HUES48 (cell line): Measurements from ENCODE around the gene LAMA5.

Source experiments
- H3K27ac ChIP-seq: one replicate; pipeline ENCODE4 v1.7.0; 2013; ENCODE audit warnings: low read depth, low read length, inconsistent platforms
- H3K27me3 ChIP-seq: 2 replicates; pipeline ENCODE4 v1.6.1; 2013; ENCODE audit warnings: mild to moderate bottlenecking, low read length; ENCODE audit not compliant: control insufficient read depth, insufficient read depth
- H3K36me3 ChIP-seq: 2 replicates; pipeline ENCODE4 v1.6.1; 2013; ENCODE audit warnings: low read length; ENCODE audit not compliant: control insufficient read depth, insufficient read depth
- H3K4me1 ChIP-seq: 2 replicates; pipeline ENCODE4 v1.6.1; 2013; ENCODE audit warnings: mild to moderate bottlenecking, low read length; ENCODE audit not compliant: control insufficient read depth, insufficient read depth
- H3K4me3 ChIP-seq: 2 replicates; pipeline ENCODE4 v1.5.1; 2013; ENCODE audit warnings: mild to moderate bottlenecking, low read depth, low read length
- H3K9ac ChIP-seq: 2 replicates; pipeline ENCODE4 v1.6.1; 2013; ENCODE audit warnings: mild to moderate bottlenecking, low read depth, low read length, moderate library complexity
- H3K9me3 ChIP-seq: 2 replicates; pipeline ENCODE4 v1.6.1; 2013; ENCODE audit warnings: low read length; ENCODE audit not compliant: control insufficient read depth, insufficient read depth

LAMA5 gene

DNA sequence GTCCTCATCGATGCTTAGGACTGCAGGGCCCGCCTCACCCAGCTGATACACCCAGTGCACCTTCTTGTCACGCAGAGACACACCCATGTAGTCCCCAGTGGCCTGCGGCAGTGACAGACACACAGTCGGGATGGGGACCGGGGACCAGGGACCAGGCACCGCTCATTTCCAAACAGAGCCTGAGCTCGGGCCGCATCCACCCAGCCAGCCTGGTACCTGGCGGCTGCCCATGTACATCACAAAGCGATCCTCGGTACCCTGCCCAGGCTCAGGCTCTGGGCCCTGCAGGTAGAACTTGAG lies 52.8 kb downstream of the LAMA5 start:
- no peak overlapping the region for H3K4me3 ChIP-seq
- H3K27me3 ChIP-seq, result no peaks in the 10 kb centered on the region
- peaks cover 88% of the 10 kb centered on the region for H3K36me3 ChIP-seq
- H3K9ac ChIP-seq, result no peak overlapping the region
- peaks cover 8% of the 10 kb centered on the region for H3K9me3 ChIP-seq
- no peak overlapping the region for H3K27ac ChIP-seq
- H3K4me1 ChIP-seq, result no peaks in the 10 kb centered on the region

DNA sequence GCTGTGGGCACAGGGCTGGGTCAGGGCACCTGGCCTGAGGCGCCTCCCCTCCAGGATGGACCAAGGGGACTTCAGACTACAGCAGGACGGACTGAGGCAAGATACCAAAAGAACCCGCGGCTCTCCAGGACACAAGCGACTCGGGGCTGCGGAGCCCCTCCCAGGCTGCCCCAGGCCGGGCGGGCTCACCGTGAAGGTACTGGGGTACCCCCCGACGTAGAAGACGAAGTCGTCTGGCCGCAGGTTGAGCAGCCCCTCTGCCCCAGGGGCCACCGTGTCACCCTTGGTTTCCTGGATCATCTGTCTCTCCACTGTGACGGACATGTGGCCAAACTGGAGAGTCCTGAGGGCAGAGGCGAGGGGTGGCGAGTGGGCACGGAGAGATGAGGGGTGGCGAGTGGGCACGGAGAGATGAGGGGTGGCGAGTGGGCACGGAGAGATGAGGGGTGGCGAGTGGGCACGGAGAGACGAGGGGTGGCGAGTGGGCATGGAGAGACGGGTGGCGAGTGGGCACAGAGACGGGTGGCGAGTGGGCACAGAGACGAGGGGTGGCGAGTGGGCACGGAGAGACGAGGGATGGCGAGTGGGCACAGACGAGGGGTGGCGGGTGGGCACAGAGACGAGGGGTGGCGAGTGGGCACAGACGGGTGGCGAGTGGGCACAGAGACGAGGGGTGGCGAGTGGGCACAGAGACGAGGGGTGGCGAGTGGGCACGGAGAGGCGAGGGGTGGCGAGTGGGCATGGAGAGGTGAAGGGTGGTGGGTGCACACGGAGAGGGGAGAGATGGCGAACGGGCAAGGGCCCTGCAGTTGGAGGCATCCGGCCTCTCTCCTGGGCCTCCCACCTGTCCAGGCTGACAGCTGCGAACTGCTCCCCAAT lies 53.4 kb downstream of the LAMA5 start:
- H3K4me3 ChIP-seq, result no peak overlapping the region
- H3K27me3 ChIP-seq, result no peaks in the 10 kb centered on the region
- H3K9ac ChIP-seq, result no peak overlapping the region
- no peak overlapping the region for H3K27ac ChIP-seq
- H3K9me3 ChIP-seq, result peaks cover 8% of the 10 kb centered on the region
- no peaks in the 10 kb centered on the region for H3K4me1 ChIP-seq
- peaks cover 88% of the 10 kb centered on the region for H3K36me3 ChIP-seq

DNA sequence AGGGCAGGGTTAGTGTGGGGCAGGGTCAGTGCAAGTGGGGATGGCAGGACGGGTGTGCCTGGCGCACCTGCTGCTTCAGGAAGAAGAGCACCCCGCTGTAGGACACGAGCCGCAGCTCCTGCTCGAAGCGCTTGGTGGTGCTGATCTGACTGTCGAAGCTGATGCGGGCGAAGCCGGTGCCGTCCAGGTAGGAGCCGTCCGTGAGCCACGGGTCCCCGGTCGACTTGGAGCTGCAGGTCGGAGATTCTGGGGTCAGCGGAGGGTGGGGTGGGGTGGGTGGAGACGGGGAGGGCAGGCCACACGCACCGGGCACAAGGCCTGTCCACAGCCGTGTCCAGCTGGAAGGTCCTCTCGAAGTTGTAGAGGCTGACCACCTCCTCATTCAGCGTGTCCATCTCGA lies 54.1 kb downstream of the LAMA5 start:
- Histone ChIP-seq H3K9me3 (peaks cover 8% of the 10 kb centered on the region), H3K4me3 (no peak overlapping the region), H3K27me3 (no peaks in the 10 kb centered on the region), H3K27ac (no peak overlapping the region), H3K36me3 (peaks cover 90% of the 10 kb centered on the region), H3K4me1 (no peaks in the 10 kb centered on the region), H3K9ac (no peak overlapping the region)

GRCh38 chr20:62312662-62312977 lies 54.5 kb downstream of the LAMA5 start:
- no peak overlapping the region for H3K4me3 ChIP-seq
- peaks cover 7% of the 10 kb centered on the region for H3K9me3 ChIP-seq
- peaks cover 94% of the 10 kb centered on the region for H3K36me3 ChIP-seq
- H3K4me1 ChIP-seq, result no peaks in the 10 kb centered on the region
- H3K9ac ChIP-seq, result no peak overlapping the region
- H3K27me3 ChIP-seq, result no peaks in the 10 kb centered on the region
- H3K27ac ChIP-seq, result no peak overlapping the region

- H3K36me3 ChIP-seq, result peaks cover 94% of the 10 kb centered on the region
These were observed 55.1 kb downstream of the LAMA5 start for GRCh38 chr20:62311832-62312661.

GRCh38 chr20:62311150-62311549 lies 56.0 kb downstream of the LAMA5 start:
- Histone ChIP-seq H3K36me3 (peaks cover 94% of the 10 kb centered on the region), H3K27ac (no peak overlapping the region)

More at GRCh38 chr20:62311832-62312661, 55.1 kb downstream of the LAMA5 start:
- Histone ChIP-seq H3K4me1 (no peaks in the 10 kb centered on the region), H3K9me3 (peaks cover 1% of the 10 kb centered on the region; the same call in 1 of the 2 replicates), H3K27ac (no peak overlapping the region), H3K9ac (no peak overlapping the region), H3K27me3 (no peaks in the 10 kb centered on the region), H3K4me3 (no peak overlapping the region)

DNA sequence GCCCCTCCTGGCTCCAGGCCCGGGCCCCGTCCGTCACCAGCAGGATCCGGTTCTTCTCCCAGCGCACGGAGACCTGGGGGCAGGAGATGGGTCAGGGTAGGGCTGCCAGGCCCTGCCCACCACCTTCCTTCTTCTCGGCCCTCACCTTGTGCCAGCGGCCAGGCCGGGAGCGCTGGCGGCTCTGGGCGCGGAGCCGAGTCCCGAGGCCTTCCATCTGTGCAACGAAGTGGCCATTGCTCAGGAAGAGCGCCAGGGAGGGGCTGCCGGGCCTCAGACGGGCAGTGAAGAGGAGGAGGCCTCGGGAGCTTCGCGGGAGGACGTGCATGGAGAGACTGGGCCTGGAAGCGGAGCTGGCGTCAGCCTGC lies 56.4 kb downstream of the LAMA5 start:
- Histone ChIP-seq H3K4me3 (no peak overlapping the region), H3K27me3 (no peaks in the 10 kb centered on the region), H3K27ac (no peak overlapping the region), H3K9ac (no peak overlapping the region), H3K4me1 (no peaks in the 10 kb centered on the region), H3K36me3 (peaks cover 94% of the 10 kb centered on the region), H3K9me3 (no peaks in the 10 kb centered on the region)

More at GRCh38 chr20:62311150-62311549, 56.0 kb downstream of the LAMA5 start:
- H3K9ac ChIP-seq, result no peak overlapping the region
- H3K27me3 ChIP-seq, result no peaks in the 10 kb centered on the region
- no peaks in the 10 kb centered on the region for H3K9me3 ChIP-seq
- no peak overlapping the region for H3K4me3 ChIP-seq
- no peaks in the 10 kb centered on the region for H3K4me1 ChIP-seq

- no peaks in the 10 kb centered on the region for H3K4me1 ChIP-seq
- H3K27ac ChIP-seq, result no peak overlapping the region
- H3K4me3 ChIP-seq, result no peak overlapping the region
- no peaks in the 10 kb centered on the region for H3K27me3 ChIP-seq
- peaks cover 94% of the 10 kb centered on the region for H3K36me3 ChIP-seq
- H3K9me3 ChIP-seq, result no peaks in the 10 kb centered on the region
- H3K9ac ChIP-seq, result no peak overlapping the region
These were observed 57.0 kb downstream of the LAMA5 start for GRCh38 chr20:62309947-62310756.

- Histone ChIP-seq H3K27me3 (no peaks in the 10 kb centered on the region), H3K36me3 (peaks cover 94% of the 10 kb centered on the region), H3K4me3 (no peak overlapping the region), H3K9ac (no peak overlapping the region), H3K27ac (no peak overlapping the region), H3K9me3 (no peaks in the 10 kb centered on the region), H3K4me1 (peaks cover 2% of the 10 kb centered on the region; the same call in 1 of the 2 replicates)
These were observed 57.7 kb downstream of the LAMA5 start for GRCh38 chr20:62309198-62309944.

DNA sequence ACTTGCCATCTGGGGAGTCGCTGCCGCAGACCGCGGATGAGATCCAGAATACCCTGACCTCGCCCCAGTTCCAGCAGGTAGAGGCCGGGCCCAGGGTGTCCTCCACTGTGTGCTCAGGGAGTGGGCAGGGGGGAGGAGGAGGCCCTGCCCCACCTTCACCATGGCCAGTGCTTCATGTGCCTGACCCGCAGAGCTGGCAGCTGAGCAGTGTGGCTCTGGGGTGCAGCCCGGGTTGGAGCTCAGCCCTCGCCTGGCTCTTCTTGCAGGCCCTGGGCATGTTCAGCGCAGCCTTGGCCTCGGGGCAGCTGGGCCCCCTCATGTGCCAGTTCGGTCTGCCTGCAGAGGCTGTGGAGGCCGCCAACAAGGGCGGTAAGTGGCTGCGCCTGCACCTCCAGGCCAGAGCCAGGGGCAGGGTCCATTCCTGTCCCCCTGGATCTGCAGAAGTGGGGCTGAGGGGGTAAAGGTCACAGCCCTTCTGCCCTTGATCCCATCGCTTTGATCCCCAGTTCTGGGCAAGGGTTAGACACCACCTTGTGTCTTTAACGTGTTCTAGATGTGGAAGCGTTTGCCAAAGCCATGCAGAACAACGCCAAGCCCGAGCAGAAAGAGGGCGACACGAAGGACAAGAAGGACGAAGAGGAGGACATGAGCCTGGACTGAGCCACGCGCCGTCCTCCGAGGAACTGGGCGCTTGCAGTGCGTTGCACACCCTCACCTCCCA lies 58.9 kb downstream of the LAMA5 start:
- Histone ChIP-seq H3K27ac (no peak overlapping the region), H3K4me3 (no peak overlapping the region), H3K27me3 (no peaks in the 10 kb centered on the region), H3K9ac (no peak overlapping the region), H3K4me1 (peaks cover 6% of the 10 kb centered on the region; the same call in 1 of the 2 replicates), H3K36me3 (peaks cover 90% of the 10 kb centered on the region), H3K9me3 (no peaks in the 10 kb centered on the region)
